IMR-90 (cell line): ENCODE results near the gene EIF4EBP2. TPM values are rescaled to one million over a fixed set of nuclear protein-coding genes. Genes with fewer than 3 reads are reported as not detected.
A peak's percentile ranks its signal among the peaks of the same experiment; 100 is the strongest.

Experiments
- ATAC-seq: fragments of 200-7000 bp; cut with Tn5 transposase; 2 replicates; pipeline ENCODE4 v1.9.1; 2020; ENCODE audit warnings: low read depth, mild to moderate bottlenecking, moderate library complexity
- BruUV-seq: library from RNA; stranded (reverse); fragments of 400-500 nt; replicated peaks from 2 replicates; lab custom pipeline; 2021; lab: Mats Ljungman, UMichigan
- CTCF ChIA-PET: fragments of 300-600 bp; formaldehyde crosslinking; extraction: SDS; loops from one replicate; lab custom pipeline; 2021; ENCODE audit warnings: antibody characterized with exemption; lab: Yijun Ruan, JAX
- POLR2A ChIA-PET: fragments of 300-600 bp; sonication (Branson Sonifier 250); formaldehyde crosslinking; loops from one replicate; lab custom pipeline; 2022; ENCODE audit warnings: antibody characterized with exemption; ENCODE audit not compliant: unreplicated experiment; lab: Charles Lee
- DNase-seq: peaks from one replicate; pipeline ENCODE4 v3.0.0; 2013
- H2AFZ ChIP-seq: replicated peaks from 2 replicates; pipeline ENCODE3; 2013; ENCODE audit warnings: low read length, mild to moderate bottlenecking; ENCODE audit not compliant: poor library complexity
- H2AK5ac ChIP-seq: 2 replicates; pipeline ENCODE4 v1.6.1; 2013; ENCODE audit warnings: low read depth, low read length, inconsistent platforms
- H2AK9ac ChIP-seq: replicated peaks from 2 replicates; pipeline ENCODE3; 2013; ENCODE audit warnings: mild to moderate bottlenecking, low read depth, low read length, moderate library complexity; ENCODE audit not compliant: poor library complexity
- H2BK120ac ChIP-seq: 2 replicates; pipeline ENCODE4 v1.6.1; 2013; ENCODE audit warnings: low read depth, low read length, inconsistent platforms
- H2BK15ac ChIP-seq: 3 replicates; pipeline ENCODE4 v1.6.1; 2013; ENCODE audit warnings: low read depth, low read length, inconsistent platforms
- H2BK20ac ChIP-seq: 2 replicates; pipeline ENCODE4 v1.6.1; 2013; ENCODE audit warnings: low read depth, mild to moderate bottlenecking, inconsistent platforms, low read length, moderate library complexity
- H2BK5ac ChIP-seq: 2 replicates; pipeline ENCODE4 v1.6.1; 2013; ENCODE audit warnings: mild to moderate bottlenecking, low read depth, low read length, inconsistent platforms; ENCODE audit not compliant: poor library complexity, severe bottlenecking
- H3K14ac ChIP-seq: replicated peaks from 2 replicates; pipeline ENCODE4 v1.6.1; 2013; ENCODE audit warnings: low read depth, low read length, inconsistent platforms
- H3K18ac ChIP-seq: 2 replicates; pipeline ENCODE4 v1.6.1; 2013; ENCODE audit warnings: low read depth, low read length, control low read depth
- H3K23ac ChIP-seq: 2 replicates; pipeline ENCODE4 v1.6.1; 2013; ENCODE audit warnings: low read depth, low read length, inconsistent platforms
- H3K27ac ChIP-seq: 2 replicates; pipeline ENCODE4 v1.5.1; 2013; ENCODE audit warnings: mild to moderate bottlenecking, control low read depth, low read length; ENCODE audit not compliant: insufficient read depth
- H3K27me3 ChIP-seq: 2 replicates; pipeline ENCODE4 v1.6.1; 2013; ENCODE audit warnings: low read length; ENCODE audit not compliant: control insufficient read depth, insufficient read depth
- H3K36me3 ChIP-seq: 2 replicates; pipeline ENCODE4 v1.6.1; 2013; ENCODE audit warnings: low read length, mixed read lengths; ENCODE audit not compliant: control insufficient read depth, insufficient read depth
- H3K4ac ChIP-seq: 2 replicates; pipeline ENCODE4 v1.6.1; 2013; ENCODE audit warnings: low read depth, low read length, inconsistent platforms
- H3K4me1 ChIP-seq: 2 replicates; pipeline ENCODE4 v1.6.1; 2013; ENCODE audit warnings: low read length, mixed read lengths; ENCODE audit not compliant: control insufficient read depth, insufficient read depth
- H3K4me2 ChIP-seq: 2 replicates; pipeline ENCODE4 v1.6.1; 2013; ENCODE audit warnings: low read depth, mild to moderate bottlenecking, control low read depth, low read length, moderate library complexity
- H3K4me3 ChIP-seq: 2 replicates; pipeline ENCODE4 v1.5.1; 2013; ENCODE audit warnings: low read depth, mild to moderate bottlenecking, control low read depth, low read length, moderate library complexity; ENCODE audit not compliant: insufficient read depth
- H3K56ac ChIP-seq: 2 replicates; pipeline ENCODE4 v1.6.1; 2013; ENCODE audit warnings: low read length, inconsistent platforms; ENCODE audit not compliant: insufficient read depth; ENCODE audit errors: extremely low read depth
- H3K79me1 ChIP-seq, 2 experiments: 2 replicates each; pipeline ENCODE4 v1.6.1; 2013; ENCODE audit warnings: low read length in 2 of 2, inconsistent platforms in 1 of 2, low read depth in 1 of 2
- H3K9ac ChIP-seq: 2 replicates; pipeline ENCODE4 v1.6.1; 2013; ENCODE audit warnings: low read depth, low read length, control low read depth
- H3K9me1 ChIP-seq: 2 replicates; pipeline ENCODE4 v1.6.1; 2013; ENCODE audit warnings: low read length, inconsistent platforms; ENCODE audit not compliant: insufficient read depth
- H3K9me3 ChIP-seq: 2 replicates; pipeline ENCODE4 v1.6.1; 2013; ENCODE audit warnings: low read length; ENCODE audit not compliant: control insufficient read depth, insufficient read depth
- H4K20me1 ChIP-seq: 2 replicates; pipeline ENCODE4 v1.6.1; 2013; ENCODE audit warnings: low read length, inconsistent platforms; ENCODE audit not compliant: insufficient read depth
- H4K5ac ChIP-seq: 2 replicates; pipeline ENCODE4 v1.6.1; 2013; ENCODE audit warnings: mild to moderate bottlenecking, low read depth, low read length, control low read depth
- H4K8ac ChIP-seq, 2 experiments: 2 replicates each; pipeline ENCODE4 v1.6.1; 2013; ENCODE audit warnings: low read depth in 2 of 2, low read length in 2 of 2, control low read depth in 1 of 2, inconsistent platforms in 1 of 2
- H4K91ac ChIP-seq: 2 replicates; pipeline ENCODE4 v1.6.1; 2013; ENCODE audit warnings: low read depth, low read length, inconsistent platforms; ENCODE audit not compliant: insufficient read depth
- MAFK ChIP-seq: IDR thresholded peaks from 2 replicates; pipeline ENCODE4 v1.6.1; 2012; ENCODE audit warnings: low read depth, low read length, improper control_type of control experiment
- MXI1 ChIP-seq: IDR thresholded peaks from 2 replicates; pipeline ENCODE4 v1.6.1; 2012; ENCODE audit warnings: low read depth, mild to moderate bottlenecking, low read length, moderate library complexity, borderline replicate concordance
- POLR2A ChIP-seq: IDR thresholded peaks from 2 replicates; pipeline ENCODE4 v1.6.1; 2012; ENCODE audit warnings: mild to moderate bottlenecking, low read depth, low read length
- RCOR1 ChIP-seq: IDR thresholded peaks from 2 replicates; pipeline ENCODE4 v1.6.1; 2012; ENCODE audit warnings: mild to moderate bottlenecking, low read length, improper control_type of control experiment; ENCODE audit not compliant: insufficient replicate concordance
- RFX5 ChIP-seq: IDR thresholded peaks from 2 replicates; pipeline ENCODE4 v1.8.0; 2012; ENCODE audit warnings: low read depth, mild to moderate bottlenecking, low read length, moderate library complexity
- WGBS, 2 experiments: methylation state at CpG; one replicate each; pipeline versions ENCODE4 v1.1.5 to v1.1.7; 2013; ENCODE audit warnings: missing lambda C conversion rate in 2 of 2; ENCODE audit not compliant: insufficient read length in 1 of 2; ENCODE audit errors: extremely low coverage in 2 of 2; 5-methylcytosine and 5-hydroxymethylcytosine counted together
- dilution Hi-C: fragments of 300-500 bp; cut with HindIII; formaldehyde crosslinking; loops from one replicate; pipeline ENCODE4 v1.14.3; 2018; ENCODE audit warnings: low sequenced_read_pairs; ENCODE audit not compliant: unreplicated experiment
- in situ Hi-C: fragments of 300-500 bp; cut with MboI; formaldehyde crosslinking; loops from 3 replicates; pipeline ENCODE4 v1.14.3; 2019; ENCODE audit warnings: low sequenced_read_pairs, inconsistent platforms, mixed read lengths
- intact Hi-C: fragments of 100-400 bp; cut with micrococcal nuclease; formaldehyde crosslinking; loops from 2 replicates; pipeline ENCODE4 v1.10.0; 2022
- polyA plus RNA-seq, 3 experiments: library from polyadenylated mRNA; depleted of rRNA; stranded (reverse); fragments of >200 nt; gene quantifications; 2 replicates each; pipeline ENCODE4 v1.2.3, GENCODE V29; 2012; ENCODE audit warnings: low replicate concordance in 1 of 3
- total RNA-seq: library from RNA; depleted of rRNA; stranded (reverse); fragments of >200 nt; gene quantifications from 2 replicates; pipeline ENCODE4 v1.2.3, GENCODE V29; 2012

The EIF4EBP2 gene
- total and polyA plus RNA-seq, 2 of the 4 experiments (the other 2 are of a cell fraction): 13.7 to 15.6 TPM

GRCh38 chr10:70362328-70362727, 41.6 kb upstream of the EIF4EBP2 start:
- H3K4me2 ChIP-seq: no peak overlapping the region
- H3K4me3 ChIP-seq: no peak overlapping the region
- H3K23ac ChIP-seq: no peak overlapping the region
- dilution Hi-C loops: no loop called here
- no peak overlapping the region for H2AFZ ChIP-seq
- H3K27me3 ChIP-seq: no peaks in the 10 kb centered on the region
- H3K79me1 ChIP-seq: peaks cover 3 to 16% of the 10 kb centered on the region in 2 experiments; a peak in 2 of 4 replicates
- POLR2A ChIA-PET: no interaction called here
- TF ChIP-seq RFX5 (no peak), MAFK (no peak), POLR2A (no peak), MXI1 (no peak), RCOR1 (no peak)
- H2AK9ac ChIP-seq: no peak overlapping the region
- whole genome bisulfite sequencing, 2 experiments: no CpG with 5 or more reads among the region's 4 CpGs
- no peak overlapping the region for H4K8ac ChIP-seq
- H2AK5ac ChIP-seq: peak overlapping the region; percentile 20; the same call in 1 of the 2 replicates
- no peak overlapping the region for H3K18ac ChIP-seq
- H3K27ac ChIP-seq: no peak overlapping the region
- H3K9me3 ChIP-seq: no peaks in the 10 kb centered on the region
- no peak for ATAC-seq
- no peak overlapping the region for H4K5ac ChIP-seq
- 0 out of 2 replicates have a peak overlapping the region, but pooled peaks have one; percentile 37 for H3K14ac ChIP-seq
- no TSS peak for BruUV-seq
- no peak overlapping the region; the same call in 1 of the 2 replicates for H2BK20ac ChIP-seq
- H3K9ac ChIP-seq: no peak overlapping the region
- H3K4ac ChIP-seq: no peak overlapping the region
- intact Hi-C loops: no loop called here
- H4K20me1 ChIP-seq: peaks cover 8% of the 10 kb centered on the region; the same call in 1 of the 2 replicates
- H3K4me1 ChIP-seq: peaks cover 20% of the 10 kb centered on the region
- CTCF ChIA-PET: interaction anchor here (1.2 to 5.7 kb wide), 2 partner anchors 9 to 140 kb away, joined by 3 to 61 read pairs; no protein-coding TSS in a partner anchor
- no peak overlapping the region for H2BK5ac ChIP-seq
- no peak overlapping the region for H3K56ac ChIP-seq
- H4K91ac ChIP-seq: no peak overlapping the region
- 0 out of 3 replicates have a peak overlapping the region, but pooled peaks have one; percentile 11 for H2BK15ac ChIP-seq
- no peak for DNase-seq
- H2BK120ac ChIP-seq: no peak overlapping the region; the same call in 1 of the 2 replicates
- H3K9me1 ChIP-seq: peaks cover 19% of the 10 kb centered on the region
- in situ Hi-C loops: loop anchor here (5.0 to 10.0 kb wide), 2 partner anchors 130 to 228 kb away; partner anchors contain the start of genes AIFM2 and PPA1
- no peaks in the 10 kb centered on the region for H3K36me3 ChIP-seq
